Hepatocyte (in vitro differentiated cells): ENCODE results near the gene WDR86. TPM values are rescaled to one million over a fixed set of nuclear protein-coding genes. Genes with fewer than 3 reads are reported as not detected.

Experiments used
- DNase-seq: peaks from one replicate; pipeline ENCODE4 v3.0.0-alpha.2; 2016; ENCODE audit warnings: low spot score
- H2AFZ ChIP-seq: fragments of 200-600 bp; sonication (generic); 2 replicates; pipeline ENCODE4 v1.6.0; 2016; ENCODE audit warnings: antibody characterized with exemption, mild to moderate bottlenecking
- H3K27ac ChIP-seq: fragments of 200-600 bp; sonication (generic); 2 replicates; pipeline ENCODE4 v1.5.1; 2016; ENCODE audit warnings: mild to moderate bottlenecking
- H3K27me3 ChIP-seq: fragments of 200-600 bp; sonication (generic); 2 replicates; pipeline ENCODE4 v1.6.1; 2016
- H3K36me3 ChIP-seq: fragments of 200-600 bp; sonication (generic); replicated peaks from 2 replicates; pipeline ENCODE4 v1.5.1; 2016; ENCODE audit warnings: low read depth; ENCODE audit not compliant: insufficient read depth
- H3K4me1 ChIP-seq: fragments of 200-600 bp; sonication (generic); 2 replicates; pipeline ENCODE4 v1.5.1; 2016; ENCODE audit warnings: mild to moderate bottlenecking, moderate library complexity; ENCODE audit not compliant: insufficient read depth
- H3K4me2 ChIP-seq: fragments of 200-600 bp; sonication (generic); 2 replicates; pipeline ENCODE4 v1.6.0; 2016
- H3K4me3 ChIP-seq: fragments of 200-600 bp; sonication (generic); 2 replicates; pipeline ENCODE4 v1.5.1; 2016; ENCODE audit warnings: mild to moderate bottlenecking
- H3K79me2 ChIP-seq: fragments of 200-600 bp; sonication (generic); 2 replicates; pipeline ENCODE4 v1.6.0; 2017; ENCODE audit warnings: mild to moderate bottlenecking
- H3K9me2 ChIP-seq: fragments of 200-600 bp; sonication (generic); replicated peaks from 2 replicates; pipeline ENCODE4 v1.6.0; 2017; ENCODE audit warnings: mild to moderate bottlenecking; ENCODE audit not compliant: insufficient read depth
- H3K9me3 ChIP-seq: fragments of 200-600 bp; sonication (generic); 2 replicates; pipeline ENCODE4 v1.5.1; 2016; ENCODE audit warnings: low read depth, mild to moderate bottlenecking
- H4K20me1 ChIP-seq: fragments of 200-600 bp; sonication (generic); 2 replicates; pipeline ENCODE4 v1.6.0; 2016; ENCODE audit warnings: mild to moderate bottlenecking; ENCODE audit not compliant: insufficient read depth, poor library complexity, severe bottlenecking
- CTCF ChIP-seq: fragments of 200-600 bp; sonication (generic); IDR thresholded peaks from 2 replicates; pipeline ENCODE4 v1.5.1; 2016; ENCODE audit warnings: antibody characterized with exemption, mild to moderate bottlenecking; ENCODE audit not compliant: poor library complexity
- EZH2 ChIP-seq: fragments of 200-600 bp; sonication (generic); IDR thresholded peaks from 2 replicates; pipeline ENCODE4 v1.6.1; 2016; ENCODE audit warnings: antibody characterized with exemption, mild to moderate bottlenecking, borderline replicate concordance
- EZH2phosphoT487 ChIP-seq: fragments of 200-600 bp; sonication (generic); IDR thresholded peaks from one replicate; pipeline ENCODE4 v1.6.1; 2018; ENCODE audit warnings: antibody characterized with exemption, mild to moderate bottlenecking, low read depth, moderate library complexity; ENCODE audit not compliant: unreplicated experiment, severe bottlenecking
- WGBS: methylation state at CpG from one replicate; pipeline ENCODE4 v1.1.6; 2016; ENCODE audit warnings: low lambda C conversion rate; ENCODE audit errors: missing lambda C conversion rate; 5-methylcytosine and 5-hydroxymethylcytosine counted together
- polyA plus RNA-seq: library from polyadenylated mRNA; unstranded; fragments of >200 nt; fragmentation: Nextera tagmentation; extraction: Ambion mirVana; gene quantifications from 2 replicates; pipeline ENCODE4 v1.2.1, GENCODE V29; 2016
- total RNA-seq: library from RNA; depleted of rRNA; stranded (reverse); fragments of >200 nt; gene quantifications from 2 replicates; pipeline ENCODE4 v1.2.3, GENCODE V29; 2014

WDR86 gene
- total and polyA plus RNA-seq, 2 experiments from 2014 or later = 10.6 to 12.4 TPM

GRCh38 chr7:151413241-151413640 lies 3.4 kb upstream of the WDR86 start:
- TF ChIP-seq EZH2 = no peak
- TF ChIP-seq EZH2phosphoT487 = no peak
- no peak for TF ChIP-seq CTCF
- Histone ChIP-seq H3K4me3 (no peak overlapping the region), H2AFZ (no peak overlapping the region), H4K20me1 (no peaks in the 10 kb centered on the region), H3K4me1 (peaks cover 10% of the 10 kb centered on the region), H3K36me3 (no peaks in the 10 kb centered on the region), H3K4me2 (no peak overlapping the region), H3K27me3 (peaks cover 37% of the 10 kb centered on the region), H3K9me2 (no peaks in the 10 kb centered on the region), H3K79me2 (peaks cover 6% of the 10 kb centered on the region), H3K9me3 (no peaks in the 10 kb centered on the region), H3K27ac (no peak overlapping the region)
- WGBS = 99% methylated on average over 4 of the region's 4 CpGs
- no peak for DNase-seq

- Histone ChIP-seq H3K27ac (no peak overlapping the region), H3K9me3 (no peaks in the 10 kb centered on the region), H3K9me2 (no peaks in the 10 kb centered on the region), H2AFZ (no peak overlapping the region), H3K79me2 (peaks cover 11% of the 10 kb centered on the region), H3K36me3 (no peaks in the 10 kb centered on the region), H3K27me3 (peaks cover 38% of the 10 kb centered on the region), H3K4me2 (no peak overlapping the region), H3K4me3 (no peak overlapping the region), H4K20me1 (no peaks in the 10 kb centered on the region), H3K4me1 (peaks cover 10% of the 10 kb centered on the region)
- DNase-seq = no peak
- no peak for TF ChIP-seq EZH2phosphoT487
- TF ChIP-seq CTCF = no peak
- no peak for TF ChIP-seq EZH2
- WGBS = 88% methylated on average over 4 of the region's 4 CpGs
These were observed 2.5 kb upstream of the WDR86 start for GRCh38 chr7:151412318-151412717.

- no peak overlapping the region for H2AFZ ChIP-seq
- no peak overlapping the region for H3K27ac ChIP-seq
- no peaks in the 10 kb centered on the region for H3K36me3 ChIP-seq
- DNase-seq = no peak
- peaks cover 10% of the 10 kb centered on the region for H3K4me1 ChIP-seq
- H3K79me2 ChIP-seq = peaks cover 11% of the 10 kb centered on the region
- no peaks in the 10 kb centered on the region for H3K9me3 ChIP-seq
- no peak overlapping the region for H3K4me2 ChIP-seq
- TF ChIP-seq EZH2phosphoT487 (no peak), EZH2 (no peak), CTCF (no peak)
- H3K27me3 ChIP-seq = peaks cover 38% of the 10 kb centered on the region
- H4K20me1 ChIP-seq = no peaks in the 10 kb centered on the region
- 78% methylated on average over 5 of the region's 6 CpGs for WGBS
- H3K4me3 ChIP-seq = no peak overlapping the region
- H3K9me2 ChIP-seq = no peaks in the 10 kb centered on the region
These were observed 1.7 kb upstream of the WDR86 start for GRCh38 chr7:151411551-151411950.
